HG03064 (cell line): ENCODE data around the gene CELF1.

Experiments
- ATAC-seq: cut with Tn5 transposase; IDR thresholded peaks from one replicate; pipeline ENCODE4 v1.9.1; 2021; ENCODE audit warnings: low read depth; ENCODE audit not compliant: unreplicated experiment

CELF1 gene

DNA sequence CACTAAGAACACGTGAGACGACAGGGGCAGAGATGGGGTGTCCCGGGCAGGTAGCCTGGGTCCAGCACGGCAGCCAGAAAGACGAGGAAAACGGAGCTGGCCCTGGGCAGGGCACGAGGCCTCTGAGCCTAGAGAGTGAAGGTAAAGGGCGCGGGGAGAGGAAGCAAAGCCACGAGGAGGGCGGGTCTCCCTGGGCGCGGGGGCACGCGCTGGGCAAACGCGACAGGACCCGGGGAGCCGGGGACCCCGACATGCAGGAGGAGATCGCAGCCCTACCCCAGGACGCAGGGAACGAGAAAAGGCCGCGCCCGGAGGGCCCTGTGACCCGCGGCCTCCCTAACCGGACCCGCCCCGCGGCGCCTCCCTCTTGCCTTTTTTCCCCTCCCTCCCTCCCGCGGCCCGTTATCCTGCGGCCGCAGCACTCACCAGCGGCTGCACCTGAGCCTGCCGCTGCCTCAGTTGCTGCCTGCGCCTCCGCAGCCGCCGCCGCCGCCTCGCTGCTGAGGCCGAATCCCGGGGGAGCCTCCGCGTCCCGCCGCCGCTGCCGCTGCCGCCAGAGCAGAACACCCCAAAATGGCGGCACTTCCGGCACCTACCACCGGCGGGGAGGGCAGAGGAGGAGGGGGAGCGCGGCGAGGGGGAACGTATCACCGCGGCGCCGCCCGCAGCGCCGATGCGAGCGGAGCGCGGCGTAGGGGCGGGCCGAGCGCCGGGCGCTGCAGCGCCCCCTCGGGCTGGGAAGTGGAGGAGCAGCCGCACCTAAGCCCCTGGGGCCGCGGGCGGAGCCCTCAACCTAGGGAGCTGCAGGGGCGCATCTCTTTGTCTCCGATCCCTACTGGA is at the start of gene CELF1:
Gene CELF1 (minus strand): TSS at position 567 of the 840 bp plus-strand sequence. CDS start 53,609 bp downstream, outside the sequence.
- ATAC-seq, result peak; percentile 87

DNA sequence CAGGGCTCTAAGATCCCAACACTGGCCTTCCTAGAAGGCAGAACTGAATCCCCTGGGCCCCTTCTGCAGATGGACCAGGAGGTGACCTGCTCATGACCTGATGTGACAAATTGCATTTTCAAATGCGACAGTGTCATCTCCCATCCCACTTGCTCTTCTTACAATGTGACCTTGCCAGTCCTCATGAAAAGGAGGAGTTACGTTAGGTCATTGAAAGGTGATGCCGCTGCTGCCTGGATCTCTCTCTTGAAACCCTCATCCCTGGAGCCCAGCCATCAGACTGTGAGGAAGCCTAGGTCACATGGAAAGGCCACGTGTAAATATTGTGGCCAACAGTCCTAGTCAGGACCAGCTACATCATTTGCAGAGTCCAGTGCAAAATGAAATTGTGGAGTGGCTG is 47.0 kb upstream of the CELF1 start:
- ATAC-seq, result no peak

DNA sequence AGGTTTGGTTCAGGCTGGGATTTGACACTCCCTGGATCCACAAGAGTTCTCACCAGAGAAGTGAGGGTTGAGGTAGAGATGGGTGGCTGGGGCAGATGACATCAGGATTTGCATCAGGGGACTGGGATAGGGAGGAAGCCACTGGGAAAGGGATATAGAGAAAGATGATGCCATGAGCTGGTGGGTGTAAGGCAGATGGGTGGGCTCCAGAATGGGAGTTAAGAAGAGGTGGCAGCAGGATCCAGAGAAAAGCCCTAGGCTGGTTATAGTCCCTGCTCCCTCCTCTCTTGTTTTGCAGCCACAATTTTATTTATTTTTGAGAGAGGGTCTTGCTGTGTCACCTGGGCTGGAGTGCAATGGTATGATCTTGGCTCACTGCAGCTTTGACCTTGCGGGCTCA is 43.0 kb upstream of the CELF1 start:
- no peak for ATAC-seq

DNA sequence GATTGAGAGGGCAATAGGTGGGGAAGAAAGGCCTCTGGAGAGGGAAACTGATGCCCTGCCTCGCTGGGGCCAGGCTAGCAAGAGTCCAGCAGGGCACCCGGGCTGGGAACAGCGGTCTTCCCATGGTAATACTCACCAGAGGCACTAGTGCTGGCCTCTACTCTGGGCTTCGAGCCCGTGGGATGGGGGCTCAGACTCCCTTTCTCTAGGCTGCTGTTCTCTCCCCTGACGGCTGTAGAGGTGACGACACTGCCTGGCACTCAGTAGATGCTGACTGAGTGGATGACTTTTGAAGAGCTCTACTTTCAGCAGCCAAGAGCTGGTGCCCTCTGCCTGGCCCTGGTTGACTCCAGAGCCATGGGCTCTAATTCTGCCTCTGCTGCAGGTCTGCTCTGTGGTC is 42.1 kb upstream of the CELF1 start:
- ATAC-seq, result no peak

DNA sequence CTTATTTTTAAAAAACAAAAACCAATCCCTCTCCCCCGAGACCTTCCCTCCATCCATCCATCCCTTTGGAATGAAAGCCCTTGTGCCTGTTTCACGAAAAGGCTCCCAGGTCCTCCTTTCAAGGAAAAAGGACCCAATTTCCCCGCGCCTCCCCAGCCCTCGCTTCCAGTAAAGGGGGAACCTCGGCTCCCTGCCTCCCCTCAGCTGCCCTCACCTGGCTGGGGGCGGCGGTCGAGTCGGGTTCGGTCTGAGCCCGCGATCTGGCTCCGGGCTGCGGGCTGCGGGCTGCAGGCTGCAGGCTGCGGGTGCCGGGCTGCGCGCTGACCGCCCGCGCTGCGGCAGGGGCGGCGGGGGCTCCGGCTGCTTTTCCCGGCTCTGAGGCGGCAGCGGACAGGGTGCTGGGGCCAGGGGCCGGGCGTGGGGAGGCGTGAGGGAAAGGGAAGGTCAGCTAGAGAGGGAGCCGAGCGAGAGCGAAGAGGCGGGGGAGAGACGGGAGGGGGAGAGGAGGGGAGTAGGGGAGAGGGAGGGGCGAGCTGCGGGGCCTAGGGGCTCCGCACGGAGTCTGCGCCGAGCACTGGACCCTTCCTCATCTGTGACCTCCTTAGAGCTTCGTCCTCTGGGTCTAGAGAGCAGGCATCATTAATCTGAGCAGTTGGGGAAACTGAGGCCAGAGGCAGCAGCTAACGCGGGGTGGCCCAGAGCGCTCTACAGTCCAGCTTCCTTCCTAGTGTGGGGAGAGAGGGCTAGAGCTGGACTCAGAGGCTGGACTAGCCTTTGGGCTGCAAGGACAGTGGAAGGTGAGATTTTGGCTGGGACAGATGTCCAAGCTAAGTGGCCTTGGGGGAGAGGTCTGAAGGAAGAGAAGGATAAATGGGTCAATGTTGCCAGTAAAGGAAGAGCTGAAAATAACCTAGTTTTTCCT is 41.3 kb upstream of the CELF1 start, which contains the start of gene C1QTNF4:
Gene C1QTNF4 (minus strand): TSS at position 478 of the 922 bp plus-strand sequence. CDS start 3,601 bp downstream, outside the sequence.
- ATAC-seq, result no peak

DNA sequence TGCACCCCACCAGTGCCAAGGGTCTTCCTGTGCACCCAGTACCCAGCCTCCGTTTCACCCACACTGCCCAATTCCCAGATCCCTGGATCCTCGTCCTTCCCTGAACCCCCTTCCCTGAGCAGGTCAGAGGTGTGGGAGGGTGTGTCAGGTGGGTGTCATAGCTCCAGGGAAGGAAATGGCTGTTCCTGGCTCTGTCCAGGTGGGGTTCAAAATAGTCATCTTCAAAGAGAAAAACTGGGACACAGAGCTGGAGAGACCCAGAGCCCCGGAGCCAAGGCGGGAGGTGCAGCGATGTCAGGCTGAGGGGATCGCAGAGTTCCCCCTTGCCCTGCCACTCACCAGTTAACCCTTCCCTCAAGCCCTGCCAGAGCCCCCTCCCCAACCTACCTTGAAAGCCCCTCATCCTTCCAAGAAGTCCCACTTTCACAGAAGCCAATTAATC is 40.6 kb upstream of the CELF1 start:
- ATAC-seq, result no peak

DNA sequence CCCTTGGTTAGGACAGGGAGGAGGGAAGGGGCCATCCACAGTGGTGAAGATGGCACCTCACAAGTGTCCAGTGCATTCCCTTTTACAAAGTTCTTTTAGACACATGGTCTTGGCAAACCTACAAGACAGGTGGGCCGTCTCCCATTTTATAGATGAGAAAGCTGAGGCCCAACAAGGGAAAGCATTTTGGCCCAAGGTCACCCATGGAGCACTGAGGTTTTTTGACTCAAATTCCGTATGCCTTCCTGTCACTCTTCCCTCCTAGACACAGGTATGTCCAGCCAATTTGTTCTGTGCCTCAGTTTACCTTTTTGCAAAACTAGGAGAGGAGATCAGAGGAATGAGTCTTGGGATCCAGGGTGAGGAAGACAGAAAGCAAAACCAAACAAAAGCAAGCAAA is 40.0 kb upstream of the CELF1 start:
- no peak for ATAC-seq

DNA sequence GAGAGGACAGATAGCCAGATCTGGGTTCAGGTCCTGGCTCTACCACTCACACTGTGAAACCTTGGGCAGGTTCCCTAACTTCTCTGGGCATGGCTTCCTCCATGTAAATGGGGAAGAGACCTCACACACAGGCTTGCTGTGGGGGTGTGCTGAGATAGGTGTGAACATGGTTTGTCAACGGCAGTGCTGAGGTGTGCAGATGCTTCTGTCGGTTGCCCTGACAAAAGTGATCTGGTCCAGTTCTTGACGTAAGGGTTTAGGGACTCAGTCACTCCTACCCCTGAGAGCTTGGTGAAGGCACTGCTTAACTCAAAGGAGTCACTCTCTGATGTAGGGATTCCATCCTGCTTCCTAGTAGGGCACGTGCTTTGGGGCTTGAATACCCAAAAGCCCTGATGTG is 39.3 kb upstream of the CELF1 start:
- ATAC-seq, result no peak

DNA sequence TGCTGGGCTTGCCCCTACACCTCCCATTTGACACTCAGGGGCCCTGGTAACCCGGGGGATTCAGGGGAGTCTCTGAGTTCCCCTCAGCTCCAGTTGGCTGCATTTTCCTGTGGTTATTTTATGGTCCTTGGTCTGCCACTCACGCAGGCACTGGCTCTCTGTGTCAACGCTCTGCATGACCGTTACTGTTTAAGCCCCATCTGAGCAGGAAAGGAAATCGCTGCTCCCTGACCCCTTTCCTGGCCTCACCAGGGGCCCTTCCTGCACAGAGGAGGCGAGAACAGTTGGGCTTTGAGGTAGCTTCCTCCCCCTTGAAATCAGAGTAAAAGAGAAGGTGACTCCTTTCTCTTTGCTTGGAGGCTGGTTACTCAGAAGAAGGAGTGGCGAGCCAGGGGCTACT is 38.8 kb upstream of the CELF1 start:
- no peak for ATAC-seq

DNA sequence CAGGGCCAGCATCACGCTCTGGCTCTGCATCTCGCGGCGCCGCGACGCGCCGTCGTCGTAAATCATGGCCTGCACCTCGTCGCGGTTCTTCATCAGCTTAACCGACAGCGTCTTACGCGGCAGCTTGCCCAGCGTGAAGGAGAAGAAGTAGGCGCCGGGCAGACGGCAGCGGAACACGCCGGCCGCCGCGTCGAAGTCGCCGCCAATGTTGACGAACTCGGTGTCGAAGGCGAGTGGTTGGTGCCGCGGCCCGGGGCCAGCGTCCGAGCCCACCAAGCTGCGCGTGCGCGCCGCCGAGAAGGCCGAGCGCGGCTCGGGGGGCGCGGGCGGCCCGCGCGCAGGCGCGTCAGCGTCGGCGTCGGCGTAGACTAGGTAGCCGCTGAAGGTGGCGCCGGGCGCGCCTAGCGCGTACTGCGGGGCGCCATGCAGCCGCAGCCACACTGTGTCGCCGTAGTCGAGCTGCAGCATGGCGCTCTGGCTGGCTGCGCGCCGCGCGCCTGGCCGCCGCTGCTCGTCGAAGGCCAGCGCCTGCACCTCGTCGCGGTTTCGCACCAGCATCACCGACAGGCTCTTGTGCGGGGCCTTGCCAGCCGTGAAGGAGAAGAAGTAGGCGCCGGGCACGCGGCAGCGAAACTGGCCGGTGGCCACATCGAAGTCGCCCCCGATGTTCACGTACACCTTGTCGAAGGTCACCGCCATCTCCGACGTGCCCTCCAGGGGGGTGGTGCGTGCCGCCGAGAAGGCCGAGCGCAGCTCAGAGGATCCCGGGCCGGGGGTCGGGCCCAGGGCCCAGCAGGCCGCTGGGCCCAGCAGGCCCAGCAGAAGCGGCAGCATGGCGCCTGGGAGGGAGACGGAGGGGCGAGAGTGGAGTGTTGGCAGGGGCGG is 37.3 kb upstream of the CELF1 start:
- ATAC-seq, result no peak

DNA sequence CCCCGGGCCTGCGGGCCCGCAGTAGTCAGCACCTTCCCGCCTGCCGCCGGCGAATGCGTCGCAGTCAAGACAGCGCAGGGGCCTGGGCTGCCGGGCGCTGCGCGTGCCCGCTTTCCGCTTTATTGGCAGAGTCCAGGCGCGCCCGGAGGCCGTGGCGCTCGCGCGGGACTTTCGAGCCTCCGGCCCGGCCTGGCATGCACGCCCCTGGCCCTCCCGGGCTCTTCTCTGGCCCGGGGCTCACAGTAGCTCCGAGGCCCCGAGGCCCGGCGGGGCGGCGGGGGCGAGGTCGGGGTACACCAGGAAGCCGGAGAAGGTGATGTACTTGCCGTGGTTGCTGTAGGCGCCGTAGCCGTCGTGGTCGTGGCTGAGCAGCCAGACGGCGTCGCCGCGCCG is 36.6 kb upstream of the CELF1 start:
- no peak for ATAC-seq

DNA sequence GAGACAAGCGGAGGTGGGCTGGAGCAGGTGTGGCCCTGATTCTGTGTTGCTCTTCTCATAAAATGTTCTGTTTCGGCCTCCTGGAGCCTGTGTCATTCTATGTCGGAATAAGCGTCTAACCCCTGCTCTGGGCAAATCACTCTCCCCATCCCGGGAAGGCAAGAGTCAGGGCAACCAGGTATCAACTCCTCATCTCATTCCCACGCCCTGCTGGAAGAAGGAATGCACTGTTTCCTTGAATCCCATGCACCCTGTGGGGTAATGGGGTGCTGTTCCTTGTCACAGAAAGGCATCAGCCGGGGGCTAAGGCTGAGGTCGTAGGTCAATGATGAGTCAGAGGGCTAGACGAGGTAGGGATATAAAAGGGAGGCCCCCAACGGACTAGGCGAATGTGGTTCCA is 36.2 kb upstream of the CELF1 start:
- no peak for ATAC-seq

DNA sequence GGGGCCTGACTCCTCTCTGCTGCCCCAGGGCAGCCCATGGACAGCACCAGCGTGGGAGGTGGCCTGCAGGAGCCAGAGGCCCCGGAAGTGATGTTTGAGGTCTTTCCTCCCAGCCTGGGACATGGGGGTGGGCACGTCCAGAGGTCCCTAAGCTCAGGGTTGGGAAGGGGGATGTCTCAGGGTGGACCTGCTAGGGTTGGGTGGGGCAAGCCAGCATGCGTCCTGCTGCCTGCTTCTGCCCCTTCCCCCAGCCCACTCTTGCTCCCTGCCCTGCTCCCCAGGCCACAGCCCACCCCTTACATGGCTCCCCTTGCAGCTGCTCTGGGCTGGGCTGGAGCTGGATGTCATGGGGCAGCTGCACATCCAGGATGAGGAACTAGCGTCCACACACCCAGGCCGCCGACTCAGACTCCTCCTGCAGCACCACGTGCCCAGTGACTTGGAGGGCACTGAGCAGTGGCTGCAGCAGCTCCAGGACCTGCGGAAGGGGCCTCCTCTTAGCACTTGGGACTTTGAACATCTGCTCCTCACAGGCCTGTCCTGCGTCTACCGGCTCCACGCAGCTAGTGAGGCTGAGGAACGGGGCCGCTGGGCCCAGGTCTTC is 34.9 kb upstream of the CELF1 start:
- no peak for ATAC-seq

DNA sequence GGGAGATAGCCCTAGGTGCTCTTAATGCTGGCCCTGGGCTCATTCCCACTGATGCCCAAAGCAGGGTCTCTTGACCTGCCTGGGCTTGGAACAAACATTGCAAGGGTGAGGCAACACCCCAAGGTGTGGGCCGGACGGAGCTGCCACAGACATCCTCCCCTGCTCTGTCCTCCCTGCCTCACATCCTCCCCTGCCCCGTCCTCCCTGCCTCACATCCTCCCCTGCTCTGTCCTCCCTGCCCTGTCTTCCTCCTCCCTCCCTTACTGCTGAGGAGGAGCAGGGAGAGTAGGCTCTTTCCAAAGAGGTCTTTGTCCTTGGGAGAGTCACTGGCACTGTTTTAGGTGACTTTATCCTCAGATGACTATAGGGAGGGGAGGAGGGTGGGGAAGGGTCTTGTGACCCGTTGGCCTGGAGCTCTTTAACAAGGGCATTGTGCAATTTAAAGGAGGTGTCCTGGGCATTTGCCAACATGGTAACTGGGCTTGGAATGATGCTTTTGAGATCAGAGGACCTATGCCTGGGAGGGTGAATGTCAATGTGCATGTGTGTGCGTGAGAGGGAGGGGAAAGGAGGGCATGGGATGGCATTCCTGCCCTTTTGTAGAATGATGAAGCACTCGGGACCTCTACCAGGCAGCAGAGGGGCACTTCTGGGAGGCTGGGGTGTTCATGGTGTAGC is 34.2 kb upstream of the CELF1 start:
- ATAC-seq, result no peak

DNA sequence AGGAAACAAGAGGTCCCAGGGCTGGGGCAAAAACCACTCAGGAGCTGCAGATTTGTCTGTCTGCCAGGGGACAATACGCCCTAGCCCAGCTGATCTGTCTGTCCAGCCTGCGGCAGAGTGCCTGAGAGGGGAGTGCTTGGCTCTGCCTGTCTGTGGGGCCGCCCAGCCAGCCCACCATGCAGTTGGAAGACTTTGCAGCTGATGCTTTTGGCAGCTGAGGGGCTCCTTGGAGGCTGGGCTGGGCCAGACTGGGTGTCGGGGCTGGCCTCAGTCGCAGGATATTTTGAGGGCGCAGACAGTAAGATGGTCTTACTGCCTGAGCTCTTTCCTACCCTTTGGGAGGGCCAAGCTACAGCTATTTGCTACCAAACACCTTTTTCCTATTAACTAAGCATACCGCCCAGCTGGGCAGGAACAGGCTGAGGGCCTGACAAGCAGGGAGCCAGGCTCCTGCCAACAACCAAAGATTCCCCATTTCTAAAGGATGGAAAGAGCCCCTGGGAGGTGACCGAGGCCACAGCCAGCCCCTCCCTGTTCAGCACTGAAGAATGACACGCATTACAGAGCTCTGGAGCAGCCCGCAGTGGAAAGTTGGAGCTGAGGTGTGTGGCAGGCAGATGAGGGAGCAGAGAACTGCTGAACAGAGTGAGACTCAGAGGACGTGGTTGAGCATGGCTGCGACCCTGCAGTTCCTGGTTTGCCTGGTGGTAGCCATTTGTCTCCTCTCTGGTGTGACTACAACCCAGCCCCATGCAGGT is 33.3 kb upstream of the CELF1 start, which contains the start of gene FAM180B:
Gene FAM180B (plus strand): TSS at position 581 of the 758 bp plus-strand sequence. CDS start 91 bp downstream, at position 672.
- no peak for ATAC-seq

DNA sequence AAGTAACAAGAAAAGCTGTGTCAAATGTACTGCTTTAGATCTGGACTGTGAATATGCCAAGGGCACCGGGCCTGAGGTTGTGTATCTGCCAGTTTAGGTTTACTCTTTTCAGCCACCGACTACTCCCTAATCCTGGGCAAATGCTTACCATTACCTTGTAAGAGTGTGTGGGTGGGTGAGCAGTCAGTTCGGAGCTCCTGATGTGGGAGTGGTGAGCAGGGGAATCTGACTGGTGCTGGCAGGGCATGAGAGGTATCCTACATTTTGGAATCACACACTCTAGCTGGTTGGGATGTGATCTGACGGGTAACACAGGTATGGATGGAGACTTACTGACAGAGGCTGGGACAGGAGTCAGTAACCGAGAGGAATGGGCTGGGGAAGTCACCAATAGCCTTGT is 30.9 kb upstream of the CELF1 start:
- ATAC-seq, result no peak

DNA sequence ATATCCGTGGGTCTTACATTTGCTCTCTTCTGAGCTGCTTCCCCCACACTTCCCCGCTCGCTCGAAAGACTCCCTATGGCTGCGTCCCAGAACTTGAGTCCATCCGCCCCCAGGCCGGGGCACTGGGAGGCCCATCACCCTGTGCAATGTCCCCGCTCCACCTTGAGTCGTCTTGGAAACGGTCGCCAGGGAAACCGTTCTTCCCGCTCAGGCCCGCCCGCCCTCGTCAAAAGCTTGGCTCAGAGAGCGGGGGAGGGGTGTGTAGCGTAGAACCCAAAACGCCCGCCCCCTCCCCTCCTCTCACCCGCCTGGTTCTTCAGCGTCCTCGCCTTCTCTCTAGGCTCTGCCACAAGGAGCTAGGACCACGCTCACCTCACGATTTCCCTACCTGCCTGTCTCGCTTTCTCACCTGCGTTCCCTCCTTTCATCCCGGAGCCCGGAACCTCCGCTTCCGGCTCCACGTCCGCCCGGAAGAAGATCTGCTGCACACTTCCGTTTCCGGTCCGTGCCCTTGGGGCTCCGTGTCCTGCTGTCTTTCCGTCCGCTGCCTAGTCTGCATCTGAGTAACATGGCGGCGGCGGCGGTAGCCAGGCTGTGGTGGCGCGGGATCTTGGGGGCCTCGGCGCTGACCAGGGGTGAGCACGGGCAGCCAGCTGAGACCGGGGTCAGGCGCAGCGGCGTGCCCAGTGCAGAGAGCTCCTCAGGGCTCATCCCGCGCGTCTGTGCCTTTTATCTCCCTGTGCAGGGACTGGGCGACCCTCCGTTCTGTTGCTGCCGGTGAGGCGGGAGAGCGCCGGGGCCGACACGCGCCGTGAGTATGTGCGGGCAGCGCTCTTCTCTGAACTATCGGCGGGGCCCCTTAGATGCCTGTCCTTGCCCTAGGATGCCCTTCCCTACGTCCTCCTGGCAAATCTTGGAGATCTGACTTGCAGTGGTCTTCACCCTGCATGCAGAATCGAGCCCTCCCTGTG is 25.9 kb upstream of the CELF1 start, which contains the start of the genes KBTBD4 and NDUFS3:
Gene KBTBD4 (minus strand): TSS at position 447 of the 971 bp plus-strand sequence. CDS start 19 bp downstream, at position 428.
Gene NDUFS3 (plus strand): TSS at position 551 of the 971 bp plus-strand sequence. CDS start 18 bp downstream, at position 569.
- ATAC-seq, result peak; percentile 90
